GM21619 (cell line): ENCODE data around the gene BTNL2.
A peak's percentile ranks its signal among the peaks of the same experiment; 100 is the strongest.
"Not testable (repeated sequence)": the region's sequence is repeated elsewhere in the genome, so short reads cannot be mapped to it uniquely, and the experiment has no call there.

Source experiments
- ATAC-seq: cut with Tn5 transposase; IDR thresholded peaks from one replicate; pipeline ENCODE4 v1.9.1; 2021; ENCODE audit not compliant: unreplicated experiment

BTNL2 gene

DNA sequence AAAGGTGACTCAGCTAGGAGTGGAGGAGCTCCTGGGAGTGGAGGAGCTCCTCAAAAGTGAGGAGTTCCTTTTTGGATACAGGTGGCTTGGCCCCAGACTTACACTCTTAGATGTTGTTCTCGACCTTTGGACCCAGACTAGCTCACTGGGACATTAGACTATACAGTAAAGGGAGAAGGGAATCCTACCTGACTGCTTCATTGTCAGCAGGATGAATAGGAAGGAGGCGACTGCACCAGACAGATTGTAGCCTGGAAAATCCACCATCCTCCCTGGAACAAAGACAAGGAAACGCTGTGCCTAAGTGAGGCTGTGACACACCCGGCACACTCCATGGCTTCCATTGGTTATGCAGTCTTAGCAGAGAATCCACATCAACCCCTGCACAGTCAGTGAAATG lies at the start of gene BTNL2:
Gene BTNL2 (minus strand): TSS at position 325 of the 400 bp plus-strand sequence. CDS start 58 bp downstream, at position 267.
- no peak for ATAC-seq

- no peak for ATAC-seq
Observed at GRCh38 chr6:32449088-32449736, 42.2 kb upstream of the BTNL2 start.

- ATAC-seq, result no peak
Observed at GRCh38 chr6:32447932-32448331, 41.0 kb upstream of the BTNL2 start.

GRCh38 chr6:32445321-32445854 lies 38.4 kb upstream of the BTNL2 start:
- ATAC-seq, result no peak

GRCh38 chr6:32444433-32444832 lies 37.5 kb upstream of the BTNL2 start:
- ATAC-seq, result no peak

GRCh38 chr6:32442977-32443552 lies 36.1 kb upstream of the BTNL2 start:
- ATAC-seq, result no peak

DNA sequence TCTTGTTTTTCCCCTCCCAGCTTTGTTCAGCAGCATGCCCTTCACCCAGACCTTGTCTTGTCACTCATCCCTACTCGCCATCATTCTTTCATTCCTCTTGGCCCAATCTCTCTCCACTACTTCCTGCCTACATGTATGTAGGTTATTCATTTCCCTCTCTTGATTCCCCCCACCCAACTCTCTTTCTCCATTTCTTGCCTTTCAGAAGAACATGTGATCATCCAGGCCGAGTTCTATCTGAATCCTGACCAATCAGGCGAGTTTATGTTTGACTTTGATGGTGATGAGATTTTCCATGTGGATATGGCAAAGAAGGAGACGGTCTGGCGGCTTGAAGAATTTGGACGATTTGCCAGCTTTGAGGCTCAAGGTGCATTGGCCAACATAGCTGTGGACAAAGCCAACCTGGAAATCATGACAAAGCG lies 35.3 kb upstream of the BTNL2 start:
- ATAC-seq, result no peak

DNA sequence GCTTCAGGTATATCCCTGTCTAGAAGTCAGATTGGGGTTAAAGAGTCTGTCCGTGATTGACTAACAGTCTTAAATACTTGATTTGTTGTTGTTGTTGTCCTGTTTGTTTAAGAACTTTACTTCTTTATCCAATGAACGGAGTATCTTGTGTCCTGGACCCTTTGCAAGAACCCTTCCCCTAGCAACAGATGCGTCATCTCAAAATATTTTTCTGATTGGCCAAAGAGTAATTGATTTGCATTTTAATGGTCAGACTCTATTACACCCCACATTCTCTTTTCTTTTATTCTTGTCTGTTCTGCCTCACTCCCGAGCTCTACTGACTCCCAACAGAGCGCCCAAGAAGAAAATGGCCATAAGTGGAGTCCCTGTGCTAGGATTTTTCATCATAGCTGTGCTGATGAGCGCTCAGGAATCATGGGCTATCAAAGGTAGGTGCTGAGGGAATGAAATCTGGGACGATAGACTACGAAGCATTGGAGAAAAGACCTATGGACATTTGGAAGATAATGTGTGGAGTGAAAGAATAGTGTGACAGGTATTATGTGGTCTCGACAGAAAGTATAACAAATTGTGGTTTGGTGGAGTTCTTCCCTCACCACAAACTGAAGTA lies 32.7 kb upstream of the BTNL2 start, which contains the start of gene HLA-DRA:
Gene HLA-DRA (plus strand): TSS at position 286 of the 613 bp plus-strand sequence. CDS start 64 bp downstream, at position 350.
- peak; percentile 68 for ATAC-seq

DNA sequence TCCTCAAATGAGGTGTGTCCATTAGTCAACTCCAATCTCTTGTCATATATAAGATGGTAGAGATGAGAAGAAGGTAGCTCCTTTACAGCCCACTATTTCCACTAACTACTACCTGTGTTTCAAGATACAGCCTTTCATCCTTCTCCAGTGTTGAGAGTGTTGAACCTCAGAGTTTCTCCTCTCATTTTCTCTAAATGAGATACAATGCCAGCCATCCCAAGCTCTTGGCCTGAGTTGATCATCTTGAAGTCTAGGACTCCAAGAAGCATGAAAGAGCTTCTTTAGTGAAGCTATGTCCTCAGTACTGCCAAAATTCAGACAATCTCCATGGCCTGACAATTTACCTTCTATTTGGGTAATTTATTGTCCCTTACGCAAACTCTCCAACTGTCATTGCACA lies 32.2 kb upstream of the BTNL2 start:
- peak; percentile 18 for ATAC-seq

DNA sequence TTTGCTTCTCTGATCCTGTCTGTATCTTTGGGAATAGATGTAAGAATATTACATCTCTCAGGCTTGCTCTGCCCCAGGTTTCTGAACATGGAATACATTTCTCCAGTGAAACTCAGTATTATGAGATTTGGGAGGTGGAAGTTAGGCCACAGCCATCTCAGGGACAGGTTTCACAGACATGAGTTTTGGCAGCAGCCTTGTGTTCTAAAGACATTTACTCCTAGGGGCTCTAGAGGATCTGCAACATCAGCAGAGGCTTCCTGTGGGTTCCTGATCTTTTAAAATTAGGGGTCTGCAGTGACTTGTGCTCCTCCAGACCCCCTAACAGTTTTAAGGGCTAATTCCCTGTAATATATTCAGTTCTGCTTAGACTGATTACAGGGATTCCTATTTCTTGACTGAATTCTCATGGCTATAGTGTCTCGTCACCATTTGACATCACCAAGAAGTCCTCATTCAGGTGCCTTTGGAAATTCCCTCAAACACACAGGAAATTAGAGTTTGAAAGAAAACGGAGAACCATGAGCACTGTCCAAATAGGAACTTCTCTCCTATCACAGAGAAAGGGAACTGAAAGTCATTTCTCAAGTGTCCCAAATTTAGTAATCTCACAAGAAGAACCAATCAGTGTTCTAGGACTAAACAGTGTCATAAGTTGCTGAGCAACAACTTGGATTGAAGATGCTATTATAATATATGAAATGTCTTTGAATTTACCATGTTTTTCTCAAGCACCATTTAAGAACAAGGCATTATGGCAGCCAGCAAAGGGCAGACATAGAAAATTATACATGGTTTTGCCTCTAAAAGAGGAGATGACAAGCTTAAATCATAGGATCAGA lies 30.2 kb upstream of the BTNL2 start:
- peak; percentile 68 for ATAC-seq

- no peak for ATAC-seq
Observed at GRCh38 chr6:32436186-32436585, 29.2 kb upstream of the BTNL2 start.

DNA sequence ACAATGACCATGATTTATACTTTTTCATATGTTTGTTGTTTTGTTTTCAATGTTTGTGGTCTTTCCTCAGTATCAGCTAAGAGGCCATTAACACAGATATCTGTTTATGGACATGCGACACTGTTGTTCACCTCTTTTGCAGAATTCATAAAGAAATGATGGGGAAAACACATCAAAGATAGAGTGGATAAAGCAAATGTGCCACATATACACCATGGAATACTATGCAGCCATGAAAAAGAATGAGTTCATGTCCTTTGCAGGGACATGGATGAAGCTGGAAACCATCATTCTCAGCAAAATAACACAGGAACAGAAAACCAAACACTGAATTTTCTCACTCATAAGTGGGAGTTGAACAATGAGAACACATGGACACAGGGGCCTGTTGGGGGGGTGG lies 27.0 kb upstream of the BTNL2 start:
- ATAC-seq, result not testable (repeated sequence)

DNA sequence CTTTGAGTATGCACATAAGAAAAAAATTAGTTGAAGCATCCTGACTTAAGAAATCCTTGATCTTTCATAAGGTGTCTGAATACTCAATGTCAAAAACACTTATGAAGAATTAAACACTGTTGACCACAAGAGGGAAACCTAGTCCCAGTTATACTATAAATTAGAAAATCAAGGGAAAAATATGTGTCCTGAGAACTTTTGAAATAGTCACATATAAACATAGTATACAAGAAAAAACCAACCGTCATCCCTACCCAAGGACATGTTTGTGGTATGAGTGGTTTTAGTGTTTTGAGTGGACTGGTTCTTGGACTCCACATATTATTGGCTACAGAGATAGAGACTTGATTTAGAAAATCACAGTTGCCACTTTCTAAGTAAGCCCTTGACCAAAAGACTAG lies 25.1 kb upstream of the BTNL2 start:
- no peak for ATAC-seq

GRCh38 chr6:32431142-32431541 lies 24.2 kb upstream of the BTNL2 start:
- ATAC-seq, result no peak

DNA sequence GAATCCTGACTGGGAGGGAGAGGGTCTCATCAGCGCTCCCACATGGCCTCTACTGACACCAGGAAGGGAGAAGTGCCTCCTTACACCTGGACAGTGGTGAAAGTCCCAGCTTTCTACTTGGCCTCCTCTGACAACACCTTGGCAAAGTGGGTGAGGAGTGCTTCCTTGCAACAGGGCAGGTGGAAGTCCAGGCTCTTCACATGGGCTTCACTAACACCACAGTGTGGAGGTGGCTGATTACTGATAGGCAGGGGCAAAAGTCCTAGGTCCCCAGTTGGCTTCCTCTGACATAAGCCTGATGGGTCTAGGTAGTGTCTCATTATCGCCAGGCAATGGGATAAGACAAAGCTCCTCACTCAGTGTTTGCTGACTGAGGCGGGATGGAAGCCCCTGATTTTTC lies 23.2 kb upstream of the BTNL2 start:
- no peak for ATAC-seq

- ATAC-seq, result no peak
Observed at GRCh38 chr6:32427934-32428474, 21.0 kb upstream of the BTNL2 start.

GRCh38 chr6:32427218-32427617 lies 20.2 kb upstream of the BTNL2 start:
- no peak for ATAC-seq

GRCh38 chr6:32426338-32426737 lies 19.4 kb upstream of the BTNL2 start:
- no peak for ATAC-seq

- ATAC-seq, result no peak
Observed at GRCh38 chr6:32424589-32425300, 17.8 kb upstream of the BTNL2 start.

- ATAC-seq, result no peak
Observed at GRCh38 chr6:32416036-32416435, 9.1 kb upstream of the BTNL2 start.
